Body of pancreas (tissue), 4 donors: ENCODE data around the gene CLP1. TPM values are rescaled to one million over a fixed set of nuclear protein-coding genes. Genes with fewer than 3 reads are reported as not detected.
A peak's percentile ranks its signal among the peaks of the same experiment; 100 is the strongest.
"Not testable (repeated sequence)": the region's sequence is repeated elsewhere in the genome, so short reads cannot be mapped to it uniquely, and the experiment has no call there.

Experiments
- ATAC-seq: fragments of 150-250 bp; one replicate; pipeline ENCODE4 v1.9.1; 2016
- DNase-seq, 4 donors: peaks; one replicate each; pipeline ENCODE4 v3.0.0-alpha.2; 2019
- H3K27ac ChIP-seq, 4 donors: fragments of 200-600 bp; sonication (generic); 1 replicate in 3 of 4; 2 replicates in 1 of 4; pipeline versions ENCODE4 v1.5.1 to v1.6.1; 2016 to 2019; ENCODE audit warnings: mild to moderate bottlenecking in 1 of 4, mixed read lengths in 1 of 4, moderate library complexity in 1 of 4
- H3K27me3 ChIP-seq, 2 donors: fragments of 200-600 bp; sonication (generic); one replicate each; pipeline ENCODE4 v1.6.0; 2016; ENCODE audit warnings: mild to moderate bottlenecking in 1 of 2
- H3K36me3 ChIP-seq, 2 donors: fragments of 200-600 bp; sonication (generic); replicated peaks in 1 of 2; 2 replicates each; pipeline ENCODE4 v1.5.1; 2016; ENCODE audit warnings: low read depth in 2 of 2; ENCODE audit not compliant: insufficient read depth in 1 of 2
- H3K4me1 ChIP-seq: fragments of 200-600 bp; sonication (generic); one replicate; pipeline ENCODE4 v1.6.0; 2016
- H3K4me3 ChIP-seq, 2 donors: fragments of 200-600 bp; sonication (generic); 1 replicate in 1 of 2; 2 replicates in 1 of 2; pipeline ENCODE4 v1.5.1; 2016 to 2019
- H3K9me3 ChIP-seq, 3 donors: fragments of 200-600 bp; sonication (generic); 1 replicate in 2 of 3; 2 replicates in 1 of 3; pipeline ENCODE4 v1.5.1; 2016
- CTCF ChIP-seq, 7 experiments: fragments of 450-650 bp in 4 of 7; fragments of 200-600 bp in 3 of 7; sonication (generic) in 3 of 7; IDR thresholded peaks; one replicate each; pipeline ENCODE4 v1.5.1; 2016 to 2019; ENCODE audit warnings: antibody characterized with exemption in 7 of 7
- POLR2A ChIP-seq, 3 donors: fragments of 450-650 bp; IDR thresholded peaks; one replicate each; pipeline ENCODE4 v1.6.1; 2016; ENCODE audit warnings: antibody characterized with exemption in 3 of 3, mild to moderate bottlenecking in 2 of 3
- WGBS, 2 donors: methylation state at CpG; one replicate each; pipeline ENCODE4 v1.1.5; 2017; 5-methylcytosine and 5-hydroxymethylcytosine counted together
- intact Hi-C: fragments of 100-400 bp; cut with DNase I; formaldehyde crosslinking; loops from one replicate; pipeline ENCODE4 v1.15.1; 2023
- total RNA-seq, 2 donors: library from RNA; depleted of rRNA; stranded (reverse); fragments of >200 nt; gene quantifications; one replicate each; pipeline ENCODE4 v1.1.0, GENCODE V29; 2016

Gene CLP1
- total RNA-seq, 2 donors from 2014 or later, result 3.3 to 7.3 TPM

DNA sequence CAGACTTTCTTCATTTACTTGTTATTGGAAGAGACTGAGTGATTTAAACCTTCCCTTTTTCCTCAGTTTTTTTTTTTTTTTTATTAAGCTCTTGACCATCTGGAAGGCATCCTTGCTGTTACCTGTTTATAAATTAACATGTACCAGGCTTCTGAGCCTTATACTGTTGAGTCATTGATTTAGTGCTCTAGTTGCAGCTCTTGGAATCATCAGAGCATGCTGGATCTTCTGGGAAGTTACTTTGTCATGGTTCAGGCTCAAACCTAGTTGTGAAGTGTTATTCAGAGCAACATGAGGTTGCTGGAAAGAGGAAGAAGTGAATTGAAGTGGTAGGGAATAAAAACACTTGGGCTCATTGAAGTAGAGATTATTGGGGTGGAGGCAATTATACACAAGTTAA, 16.7 kb downstream of the CLP1 start:
- Histone ChIP-seq H3K36me3 (peaks cover 0 to 6% of the 10 kb centered on the region in 2 donors), H3K27ac (no peak overlapping the region)
- intact Hi-C loops, result no loop called here

GRCh38 chr11:57675176-57675941, 17.8 kb downstream of the CLP1 start:
- H3K4me1 ChIP-seq, result peaks cover 30% of the 10 kb centered on the region
- no peaks in the 10 kb centered on the region for H3K27me3 ChIP-seq
- peak overlapping the region in 1 of 4 donors; percentile 21 for H3K27ac ChIP-seq
- intact Hi-C loops, result no loop called here
- H3K9me3 ChIP-seq, result no peaks in the 10 kb centered on the region
- H3K36me3 ChIP-seq, result peaks cover 0 to 6% of the 10 kb centered on the region in 2 donors
- WGBS, 2 donors, result 80 to 82% methylated on average over 3 of the region's 3 CpGs
- no peak for ATAC-seq
- DNase-seq, result no peak
- TF ChIP-seq POLR2A (IDR thresholded peaks at IDR 0.05), result no peak
- TF ChIP-seq CTCF (IDR thresholded peaks at IDR 0.05), result no peak
- no peak overlapping the region for H3K4me3 ChIP-seq

More for the DNA sequence above, 16.7 kb downstream of the CLP1 start:
- ATAC-seq (no peak), DNase-seq (no peak)
- Histone ChIP-seq H3K9me3 (no peaks in the 10 kb centered on the region), H3K4me1 (peaks cover 28% of the 10 kb centered on the region), H3K27me3 (no peaks in the 10 kb centered on the region), H3K4me3 (no peak overlapping the region)
- TF ChIP-seq CTCF (IDR thresholded peaks at IDR 0.05), result no peak
- no peak for TF ChIP-seq POLR2A (IDR thresholded peaks at IDR 0.05)

- intact Hi-C loops, result no loop called here
- Histone ChIP-seq H3K27ac (peak overlapping the region in 1 of 4 donors; percentile 21), H3K36me3 (peaks cover 0 to 9% of the 10 kb centered on the region in 2 donors), H3K9me3 (no peaks in the 10 kb centered on the region), H3K27me3 (no peaks in the 10 kb centered on the region), H3K4me1 (peaks cover 30% of the 10 kb centered on the region), H3K4me3 (no peak overlapping the region)
- WGBS, 2 donors, result 77 to 100% methylated on average over 1 to 4 of the region's 4 CpGs
- TF ChIP-seq CTCF (IDR thresholded peaks at IDR 0.05) (no peak), POLR2A (IDR thresholded peaks at IDR 0.05) (no peak)
- DNase-seq, result no peak
- ATAC-seq, result no peak
Observed at GRCh38 chr11:57679396-57679795, 21.8 kb downstream of the CLP1 start.

DNA sequence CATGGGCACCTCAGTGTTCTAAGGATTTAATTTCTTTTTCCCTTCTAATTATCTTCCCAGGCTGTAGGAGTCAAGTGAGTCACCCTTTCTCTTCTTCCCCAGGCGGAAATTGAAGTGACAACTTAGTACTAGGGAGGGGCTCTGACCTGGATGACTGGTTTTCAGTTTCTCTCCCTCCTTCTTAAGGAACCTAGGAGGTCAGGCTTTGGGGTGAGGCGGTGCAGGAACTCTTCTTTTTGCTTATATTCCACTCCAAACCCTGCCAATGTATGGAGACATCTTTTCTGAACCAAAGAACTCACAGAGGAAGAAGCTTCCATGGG, 23.0 kb downstream of the CLP1 start:
- TF ChIP-seq POLR2A (IDR thresholded peaks at IDR 0.05) (no peak), CTCF (IDR thresholded peaks at IDR 0.05) (no peak)
- no peak overlapping the region for H3K27ac ChIP-seq
- intact Hi-C loops, result no loop called here
- no peak overlapping the region for H3K4me3 ChIP-seq
- WGBS, 2 donors, result 75 to 89% methylated on average over 2 of the region's 2 CpGs
- ATAC-seq, result no peak
- H3K36me3 ChIP-seq, result peaks cover 0 to 9% of the 10 kb centered on the region in 2 donors
- H3K4me1 ChIP-seq, result peaks cover 21% of the 10 kb centered on the region
- no peaks in the 10 kb centered on the region for H3K9me3 ChIP-seq
- no peaks in the 10 kb centered on the region for H3K27me3 ChIP-seq
- DNase-seq, result no peak

DNA sequence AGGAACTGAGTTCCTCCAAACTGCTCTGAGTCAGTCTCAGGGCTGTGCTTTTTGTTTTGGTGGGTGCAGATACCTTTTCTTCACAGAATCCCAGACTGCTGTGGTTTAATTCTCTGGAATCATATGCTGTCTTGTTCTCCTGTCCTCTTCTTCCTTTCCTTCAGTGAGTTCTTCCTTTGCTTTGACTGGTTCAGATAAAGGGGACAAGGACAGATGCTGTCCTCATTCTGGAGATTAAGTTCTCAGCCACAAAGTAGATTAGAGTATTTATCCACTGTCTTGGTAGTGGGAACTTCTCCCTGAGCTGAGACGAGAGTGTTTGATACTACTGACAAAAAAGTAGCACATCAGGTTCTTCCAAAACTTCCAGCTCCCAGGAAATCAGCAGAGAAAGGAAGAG, 23.6 kb downstream of the CLP1 start:
- H3K9me3 ChIP-seq, result no peaks in the 10 kb centered on the region
- no peak overlapping the region for H3K27ac ChIP-seq
- H3K27me3 ChIP-seq, result no peaks in the 10 kb centered on the region
- 22 to 33% methylated on average over 1 of the region's 1 CpG for WGBS, 2 donors
- no peak overlapping the region for H3K4me3 ChIP-seq
- ATAC-seq (no peak), DNase-seq (no peak)
- H3K36me3 ChIP-seq, result peaks cover 0 to 13% of the 10 kb centered on the region in 2 donors
- no peak for TF ChIP-seq CTCF (IDR thresholded peaks at IDR 0.05)
- TF ChIP-seq POLR2A (IDR thresholded peaks at IDR 0.05), result no peak
- intact Hi-C loops, result no loop called here
- H3K4me1 ChIP-seq, result peaks cover 17% of the 10 kb centered on the region

DNA sequence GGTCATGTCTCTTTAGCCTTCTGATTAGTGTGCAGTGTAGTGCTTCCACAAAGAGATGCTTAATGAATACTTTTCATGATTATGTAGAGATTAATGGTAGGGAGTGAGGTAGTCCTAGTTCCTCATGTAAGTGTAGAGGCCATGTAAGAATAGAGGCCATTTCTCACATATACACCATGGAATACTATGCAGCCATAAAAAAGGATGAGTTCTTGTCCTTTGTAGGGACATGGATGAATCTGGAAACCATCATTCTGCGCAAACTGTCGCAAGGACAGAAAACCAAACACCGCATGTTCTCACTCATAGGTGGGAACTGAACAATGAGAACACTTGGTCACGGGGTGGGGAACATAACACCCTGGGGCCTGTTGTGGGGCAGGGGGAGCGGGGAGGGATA, 32.9 kb downstream of the CLP1 start:
- intact Hi-C loops, H3K27me3 ChIP-seq, H3K27ac ChIP-seq, H3K4me3 ChIP-seq, H3K9me3 ChIP-seq, ATAC-seq, H3K4me1 ChIP-seq, DNase-seq: not testable (repeated sequence)
- H3K36me3 ChIP-seq, result peaks cover 5 to 65% of the 10 kb centered on the region in 2 donors
- WGBS, 2 donors, result 97 to 99% methylated on average over 5 of the region's 5 CpGs
